ENCODE measurements around the gene AFAP1L2. TPM values are rescaled to one million over a fixed set of nuclear protein-coding genes. Genes with fewer than 3 reads are reported as not detected.
"Not testable (repeated sequence)": the region's sequence is repeated elsewhere in the genome, so short reads cannot be mapped to it uniquely, and the experiment has no call there.

The AFAP1L2 gene
- total RNA-seq, 1 donor from 2014 or later = 3.6 TPM

DNA sequence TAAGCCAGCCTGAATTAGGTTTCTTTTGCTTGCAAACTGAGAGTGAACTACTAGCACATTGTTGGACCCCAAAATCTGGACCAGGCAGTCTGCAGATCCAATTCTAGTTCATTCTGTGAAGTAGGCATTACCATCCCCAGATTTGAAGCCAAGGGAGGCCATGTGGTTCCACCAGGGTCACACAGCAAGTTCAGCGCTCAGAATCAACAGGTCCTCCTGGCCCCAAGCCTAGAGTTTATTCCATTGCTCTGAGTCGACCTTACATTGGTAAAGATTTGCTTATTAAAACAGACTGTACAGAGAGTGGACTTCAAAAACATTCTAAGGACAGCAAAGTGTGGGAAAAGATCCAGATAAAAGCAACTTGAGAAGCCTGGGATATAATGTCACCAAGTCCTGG lies 50.9 kb downstream of the AFAP1L2 start:
- Mint-ChIP-seq H3K36me3 (ENCODE audit: low read depth) (no peaks in the 10 kb centered on the region), H3K4me3 (no peak overlapping the region), H3K4me1 (peaks cover 5% of the 10 kb centered on the region), H3K27me3 (no peaks in the 10 kb centered on the region), H3K9me3 (no peaks in the 10 kb centered on the region), H3K27ac (no peak overlapping the region)
- intact Hi-C loops (cut with micrococcal nuclease) = no loop called here
- DNase-seq = no peak

DNA sequence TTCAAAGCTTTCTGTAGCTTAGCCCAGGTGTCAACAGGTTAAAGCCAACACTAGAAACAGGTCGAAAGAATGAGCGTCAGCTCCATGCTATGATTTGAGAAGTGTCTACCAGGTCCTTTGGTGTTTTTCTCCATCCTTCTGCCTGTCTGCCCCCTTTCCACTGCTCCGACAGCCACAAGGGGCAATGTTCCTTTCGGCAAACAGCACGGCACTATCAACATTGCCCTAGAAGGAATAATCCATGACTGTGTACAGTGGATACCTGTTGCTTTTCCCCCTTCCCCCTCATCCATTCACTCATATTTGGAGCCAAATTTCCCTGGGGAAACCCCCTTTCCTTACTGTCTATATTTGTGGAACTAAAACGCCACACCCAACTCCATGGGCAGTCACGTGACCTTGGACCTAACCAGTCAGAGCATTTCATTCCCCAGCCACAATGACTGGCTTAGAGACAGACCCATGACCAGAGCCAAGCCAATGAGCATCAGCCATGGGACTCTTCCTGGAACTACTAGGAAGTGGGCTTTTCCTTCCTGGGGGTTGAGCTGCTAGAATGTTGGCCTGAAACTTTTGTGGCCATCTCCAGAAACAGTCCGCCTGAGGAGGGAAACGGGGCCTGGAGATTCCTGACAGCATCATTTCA lies 51.5 kb downstream of the AFAP1L2 start:
- no peaks in the 10 kb centered on the region for H3K9me3 Mint-ChIP-seq
- peaks cover 5% of the 10 kb centered on the region for H3K4me1 Mint-ChIP-seq
- H3K27ac Mint-ChIP-seq = no peak overlapping the region
- DNase-seq = no peak
- intact Hi-C loops (cut with micrococcal nuclease) = no loop called here
- H3K36me3 Mint-ChIP-seq (ENCODE audit: low read depth) = no peaks in the 10 kb centered on the region
- H3K4me3 Mint-ChIP-seq = no peak overlapping the region
- H3K27me3 Mint-ChIP-seq = no peaks in the 10 kb centered on the region

DNA sequence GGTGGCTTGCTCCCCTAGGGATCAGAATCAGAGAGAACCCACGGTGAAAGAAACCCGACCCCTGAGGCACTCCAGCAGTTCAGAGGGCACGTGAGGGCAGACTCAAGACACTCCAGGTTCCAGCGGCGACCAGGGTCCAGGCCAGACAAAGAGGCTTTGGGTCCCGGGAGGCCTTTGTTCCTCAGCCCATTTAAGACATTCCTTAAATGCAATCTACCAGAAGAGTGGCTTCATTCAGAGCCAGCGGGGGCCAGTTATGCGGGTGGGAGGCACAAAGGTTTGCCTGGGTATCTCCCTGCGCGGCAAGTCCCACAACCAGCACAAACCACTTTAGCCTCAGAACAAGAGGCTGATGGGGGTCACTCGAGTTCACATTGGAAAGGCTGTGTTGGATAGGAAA lies 53.6 kb downstream of the AFAP1L2 start:
- Mint-ChIP-seq H3K9me3 (no peaks in the 10 kb centered on the region), H3K27me3 (no peaks in the 10 kb centered on the region), H3K4me1 (no peaks in the 10 kb centered on the region), H3K27ac (no peak overlapping the region), H3K36me3 (ENCODE audit: low read depth) (no peaks in the 10 kb centered on the region), H3K4me3 (no peak overlapping the region)
- no peak for DNase-seq
- intact Hi-C loops (cut with micrococcal nuclease) = no loop called here

DNA sequence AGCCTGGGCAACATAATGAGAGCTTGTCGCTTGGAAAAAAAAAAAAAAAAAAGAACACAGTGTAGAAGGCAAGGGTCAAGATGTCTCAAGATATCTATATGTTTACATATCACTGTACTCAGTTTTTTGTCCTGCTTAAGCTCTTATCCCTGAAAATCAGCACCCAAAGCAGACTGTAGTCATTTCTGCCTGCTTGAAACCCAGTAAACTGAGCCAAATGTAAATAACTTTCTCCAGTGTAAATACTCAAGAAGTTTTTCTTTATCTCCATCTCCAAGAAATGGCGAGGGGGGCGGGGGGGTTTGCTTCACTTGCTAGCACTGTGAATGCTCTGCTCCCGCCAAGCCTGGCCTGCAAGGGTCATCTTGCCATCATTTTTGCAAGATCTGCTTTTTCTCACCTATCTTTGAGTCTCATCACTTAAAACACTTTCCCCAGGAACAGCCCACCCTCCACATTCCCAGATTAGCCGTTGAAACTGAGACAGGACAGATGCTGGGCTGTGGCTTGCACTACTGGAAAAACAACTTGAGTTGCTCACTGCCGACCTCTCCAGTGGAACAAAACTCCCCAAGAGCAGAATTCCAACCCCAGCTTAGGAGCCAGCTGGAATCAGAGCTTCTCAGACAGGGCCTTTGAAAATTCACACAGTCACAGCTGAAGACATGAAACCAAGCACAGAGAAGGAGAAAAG lies 54.6 kb downstream of the AFAP1L2 start:
- Mint-ChIP-seq H3K27me3 (no peaks in the 10 kb centered on the region), H3K9me3 (no peaks in the 10 kb centered on the region), H3K36me3 (ENCODE audit: low read depth) (no peaks in the 10 kb centered on the region), H3K27ac (no peak overlapping the region), H3K4me1 (no peaks in the 10 kb centered on the region), H3K4me3 (no peak overlapping the region)
- intact Hi-C loops (cut with micrococcal nuclease) = loop anchor here (5.0 kb wide), 2 partner anchors 37 to 53 kb away; partner anchors contain the start of gene AFAP1L2
- DNase-seq = no peak

DNA sequence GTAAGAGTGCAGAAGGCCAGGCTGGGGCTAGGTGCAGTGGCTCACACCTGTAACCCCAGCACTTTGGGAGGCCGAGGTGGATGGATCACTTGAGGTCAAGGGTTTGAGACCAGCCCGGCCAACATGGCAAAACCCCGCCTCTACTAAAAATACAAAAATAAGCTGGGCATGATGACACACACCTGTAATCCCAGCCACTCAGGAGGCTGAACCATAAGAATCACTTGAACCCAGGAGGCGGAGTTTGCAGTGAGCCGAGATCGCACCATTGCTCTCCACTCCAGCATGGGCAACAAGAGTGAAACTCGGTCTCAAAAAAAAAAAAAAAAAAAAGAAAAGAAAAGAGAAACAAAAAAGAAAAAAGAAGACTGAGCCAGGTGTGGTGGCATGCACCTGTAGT lies 55.2 kb downstream of the AFAP1L2 start:
- H3K36me3 Mint-ChIP-seq (ENCODE audit: low read depth); H3K4me1 Mint-ChIP-seq; H3K4me3 Mint-ChIP-seq; DNase-seq; H3K27me3 Mint-ChIP-seq; H3K9me3 Mint-ChIP-seq; H3K27ac Mint-ChIP-seq: not testable (repeated sequence)
- intact Hi-C loops (cut with micrococcal nuclease) = loop anchor here (5.0 kb wide), 2 partner anchors 37 to 53 kb away; partner anchors contain the start of gene AFAP1L2

- intact Hi-C loops (cut with micrococcal nuclease) = loop anchor here (5.0 kb wide), 2 partner anchors 35 to 55 kb away; partner anchors contain the start of gene AFAP1L2
- no peaks in the 10 kb centered on the region for H3K27me3 Mint-ChIP-seq
- H3K4me1 Mint-ChIP-seq = no peaks in the 10 kb centered on the region
- H3K9me3 Mint-ChIP-seq = no peaks in the 10 kb centered on the region
- H3K4me3 Mint-ChIP-seq = no peak overlapping the region
- H3K36me3 Mint-ChIP-seq (ENCODE audit: low read depth) = no peaks in the 10 kb centered on the region
- DNase-seq = no peak
- H3K27ac Mint-ChIP-seq = no peak overlapping the region
Observed at GRCh38 chr10:114347791-114348190, 56.5 kb downstream of the AFAP1L2 start.

DNA sequence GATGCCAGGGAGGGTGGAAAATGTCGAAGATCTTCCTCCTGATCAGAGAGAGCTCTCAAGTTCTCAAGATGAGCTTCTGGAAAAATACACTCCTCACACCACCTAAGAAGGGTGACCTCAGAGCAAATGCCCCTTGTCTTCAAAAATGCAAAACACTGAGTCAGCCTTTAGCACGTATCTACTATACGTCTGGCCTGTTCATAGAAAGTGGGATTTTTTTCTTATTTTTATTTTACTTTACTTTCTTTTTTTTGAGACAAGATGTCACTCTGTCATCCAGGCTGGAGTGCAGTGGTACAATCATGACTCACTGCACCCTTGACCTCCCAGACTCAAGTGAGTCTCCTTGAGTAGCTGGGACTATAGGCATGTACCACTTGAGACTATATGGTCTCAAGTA lies 57.1 kb downstream of the AFAP1L2 start:
- Mint-ChIP-seq H3K36me3 (ENCODE audit: low read depth) (no peaks in the 10 kb centered on the region), H3K4me3 (no peak overlapping the region), H3K4me1 (no peaks in the 10 kb centered on the region), H3K27ac (peak overlapping the region; percentile 7), H3K9me3 (no peaks in the 10 kb centered on the region), H3K27me3 (no peaks in the 10 kb centered on the region)
- no peak for DNase-seq
- intact Hi-C loops (cut with micrococcal nuclease) = loop anchor here (5.0 kb wide), 2 partner anchors 35 to 55 kb away; partner anchors contain the start of gene AFAP1L2

DNA sequence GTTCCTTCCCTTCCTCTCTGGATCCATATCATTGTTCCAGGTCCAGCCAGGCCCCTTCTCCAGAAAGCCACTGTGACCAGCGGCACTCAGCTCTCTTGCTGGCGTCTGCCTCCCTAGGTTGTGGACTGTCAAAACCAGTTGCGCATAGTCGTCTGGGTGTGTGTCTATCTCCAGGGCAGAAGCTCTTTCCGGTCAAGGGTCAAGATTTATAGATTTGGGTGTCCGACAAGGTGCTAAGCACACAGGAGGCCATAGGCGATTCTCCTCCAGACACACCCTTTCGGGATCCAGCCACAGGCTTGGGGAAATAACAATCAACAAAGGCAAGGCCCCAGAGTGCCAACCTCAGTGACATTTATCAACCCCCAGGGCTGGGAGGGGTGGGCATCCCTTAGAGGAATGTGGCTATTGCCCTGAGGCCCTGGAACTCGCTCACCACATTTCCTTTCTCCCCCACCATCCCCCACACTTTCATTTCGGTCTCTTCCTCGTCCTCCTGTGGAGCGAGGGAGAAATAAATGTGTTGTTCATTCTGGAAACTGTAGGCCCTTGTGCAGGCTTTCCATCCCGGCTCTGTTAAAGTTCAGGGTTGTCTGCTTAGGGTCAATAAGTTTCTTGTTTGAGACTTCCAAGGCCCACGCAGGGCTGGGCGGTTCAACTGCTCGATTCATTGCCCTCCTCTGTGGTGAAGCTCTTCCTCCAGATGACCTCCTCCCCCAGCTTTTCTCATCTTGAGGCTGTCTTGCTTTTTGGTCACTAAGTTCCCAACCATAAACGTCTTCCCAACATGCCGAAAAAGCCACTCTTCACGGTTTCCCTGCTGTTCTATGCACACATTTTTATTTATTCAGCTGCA lies 57.9 kb downstream of the AFAP1L2 start:
- H3K4me1 Mint-ChIP-seq = no peaks in the 10 kb centered on the region
- H3K36me3 Mint-ChIP-seq (ENCODE audit: low read depth) = no peaks in the 10 kb centered on the region
- H3K9me3 Mint-ChIP-seq = no peaks in the 10 kb centered on the region
- H3K27me3 Mint-ChIP-seq = no peaks in the 10 kb centered on the region
- H3K27ac Mint-ChIP-seq = peak overlapping the region; percentile 7
- H3K4me3 Mint-ChIP-seq = no peak overlapping the region
- no peak for DNase-seq
- intact Hi-C loops (cut with micrococcal nuclease) = loop anchor here (5.0 kb wide), 2 partner anchors 34 to 56 kb away; partner anchors contain the start of gene AFAP1L2

DNA sequence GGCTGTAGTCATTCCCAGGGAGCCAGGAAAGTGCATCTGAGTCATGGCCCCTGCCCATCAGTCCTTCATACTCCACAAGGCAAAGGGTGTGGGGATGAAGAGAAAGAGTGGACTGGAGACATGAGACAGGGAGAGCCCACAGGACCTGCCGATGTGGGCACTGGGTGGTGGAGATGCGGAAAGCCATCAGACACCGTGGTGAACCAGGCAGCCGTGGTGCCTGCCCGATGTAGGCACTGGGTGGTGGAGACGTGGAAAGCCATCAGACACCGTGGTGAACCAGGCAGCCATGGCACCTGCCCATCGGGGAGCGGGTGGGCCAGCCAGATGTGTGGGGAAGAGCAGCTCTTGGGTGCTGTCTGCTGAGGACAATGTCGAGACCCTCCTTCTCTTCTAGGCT lies 58.6 kb downstream of the AFAP1L2 start:
- no peak for DNase-seq
- Mint-ChIP-seq H3K4me3 (no peak overlapping the region), H3K36me3 (ENCODE audit: low read depth) (no peaks in the 10 kb centered on the region), H3K4me1 (no peaks in the 10 kb centered on the region), H3K27ac (no peak overlapping the region), H3K9me3 (no peaks in the 10 kb centered on the region), H3K27me3 (no peaks in the 10 kb centered on the region)
- intact Hi-C loops (cut with micrococcal nuclease) = loop anchor here (5.0 kb wide), 2 partner anchors 33 to 57 kb away; partner anchors contain the start of gene AFAP1L2

GRCh38 chr10:114343623-114344505 lies 60.4 kb downstream of the AFAP1L2 start:
- no peaks in the 10 kb centered on the region for H3K9me3 Mint-ChIP-seq
- H3K4me1 Mint-ChIP-seq = no peaks in the 10 kb centered on the region
- H3K36me3 Mint-ChIP-seq (ENCODE audit: low read depth) = no peaks in the 10 kb centered on the region
- H3K27me3 Mint-ChIP-seq = no peaks in the 10 kb centered on the region
- no peak overlapping the region for H3K27ac Mint-ChIP-seq
- intact Hi-C loops (cut with micrococcal nuclease) = no loop called here
- no peak overlapping the region for H3K4me3 Mint-ChIP-seq
- DNase-seq = no peak

DNA sequence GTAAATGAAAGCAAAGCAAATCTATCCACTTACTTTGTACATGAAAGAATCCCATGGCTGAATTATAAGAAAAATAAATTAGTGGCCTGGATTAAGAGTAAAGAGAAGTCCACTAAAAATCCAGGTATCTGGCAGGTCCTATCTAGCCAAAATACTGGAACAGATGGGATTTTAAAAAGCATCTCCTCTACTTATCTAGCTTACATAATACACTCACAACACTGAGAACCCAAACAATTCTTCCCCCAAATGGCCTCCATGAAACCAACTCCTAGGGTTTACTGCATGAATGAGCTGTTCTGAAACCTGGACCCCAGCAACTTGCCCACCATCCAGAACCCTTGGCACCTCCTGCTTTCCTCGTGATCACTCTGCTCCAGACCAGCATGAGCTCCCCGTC lies 61.3 kb downstream of the AFAP1L2 start:
- Mint-ChIP-seq H3K4me3 (no peak overlapping the region), H3K36me3 (ENCODE audit: low read depth) (no peaks in the 10 kb centered on the region), H3K9me3 (no peaks in the 10 kb centered on the region), H3K27ac (no peak overlapping the region), H3K27me3 (no peaks in the 10 kb centered on the region), H3K4me1 (peaks cover 4% of the 10 kb centered on the region)
- intact Hi-C loops (cut with micrococcal nuclease) = no loop called here
- no peak for DNase-seq

- no peak overlapping the region for H3K4me3 Mint-ChIP-seq
- no peaks in the 10 kb centered on the region for H3K36me3 Mint-ChIP-seq (ENCODE audit: low read depth)
- no peak for DNase-seq
- no peak overlapping the region for H3K27ac Mint-ChIP-seq
- H3K9me3 Mint-ChIP-seq = no peaks in the 10 kb centered on the region
- peaks cover 20% of the 10 kb centered on the region for H3K4me1 Mint-ChIP-seq
- no peaks in the 10 kb centered on the region for H3K27me3 Mint-ChIP-seq
- intact Hi-C loops (cut with micrococcal nuclease) = no loop called here
Observed at GRCh38 chr10:114340816-114341215, 63.5 kb downstream of the AFAP1L2 start.
